Gastroesophageal sphincter (tissue), 4 donors: ENCODE data around the gene EZH1. TPM values are rescaled to one million over a fixed set of nuclear protein-coding genes. Genes with fewer than 3 reads are reported as not detected.

Experiments
- ATAC-seq: fragments of 150-250 bp; one replicate; pipeline ENCODE4 v1.9.1; 2016; ENCODE audit warnings: mild to moderate bottlenecking, moderate library complexity
- H3K27ac ChIP-seq, 4 donors: fragments of 200-600 bp; sonication (generic) in 3 of 4; 1 replicate in 3 of 4; 2 replicates in 1 of 4; pipeline ENCODE4 v1.5.1; 2016 to 2019
- H3K27me3 ChIP-seq: fragments of 200-600 bp; sonication (generic); one replicate; pipeline ENCODE4 v1.5.1; 2019
- H3K36me3 ChIP-seq, 2 donors: fragments of 200-600 bp; sonication (generic); one replicate each; pipeline ENCODE4 v1.5.1; 2019; ENCODE audit warnings: control low read depth in 1 of 2
- H3K4me1 ChIP-seq, 3 donors: fragments of 200-600 bp; sonication (generic); 1 replicate in 2 of 3; 2 replicates in 1 of 3; pipeline ENCODE4 v1.5.1; 2016 to 2019; ENCODE audit warnings: control low read depth in 2 of 3
- H3K4me3 ChIP-seq, 2 donors: fragments of 200-600 bp; sonication (generic); one replicate each; pipeline ENCODE4 v1.5.1; 2019; ENCODE audit warnings: mild to moderate bottlenecking in 1 of 2, moderate library complexity in 1 of 2
- H3K9me3 ChIP-seq, 3 donors: fragments of 200-600 bp; sonication (generic); one replicate each; pipeline ENCODE4 v1.5.1; 2017 to 2019; ENCODE audit warnings: control low read depth in 2 of 3
- CTCF ChIP-seq, 4 experiments: fragments of 200-600 bp in 2 of 4; fragments of 450-650 bp in 2 of 4; sonication (generic) in 1 of 4; IDR thresholded peaks; one replicate each; pipeline ENCODE4 v1.5.1; 2017 to 2019; ENCODE audit warnings: antibody characterized with exemption in 4 of 4, mild to moderate bottlenecking in 2 of 4, moderate library complexity in 2 of 4
- EP300 ChIP-seq: sonication (generic); formaldehyde crosslinking; IDR thresholded peaks from one replicate; pipeline ENCODE4 v1.6.1; 2017; ENCODE audit warnings: antibody characterized with exemption, mild to moderate bottlenecking
- POLR2A ChIP-seq, 2 donors: fragments of 450-650 bp; IDR thresholded peaks; one replicate each; pipeline ENCODE4 v1.6.1; 2017; ENCODE audit warnings: antibody characterized with exemption in 2 of 2, mild to moderate bottlenecking in 2 of 2, moderate library complexity in 1 of 2
- POLR2AphosphoS5 ChIP-seq: sonication (generic); formaldehyde crosslinking; IDR thresholded peaks from one replicate; pipeline ENCODE4 v1.6.1; 2017; ENCODE audit warnings: antibody characterized with exemption
- WGBS, 2 donors: methylation state at CpG; one replicate each; pipeline ENCODE4 v1.1.5; 2018; ENCODE audit warnings: low coverage in 1 of 2; 5-methylcytosine and 5-hydroxymethylcytosine counted together
- total RNA-seq, 4 donors: library from RNA; depleted of rRNA; stranded (reverse); fragments of >200 nt; gene quantifications; one replicate each; pipeline ENCODE4 v1.1.0, GENCODE V29; 2016

EZH1 gene
- total RNA-seq, 4 donors from 2014 or later, result 57.2 to 90.4 (median 59.7) TPM

- Histone ChIP-seq H3K4me3 (no peak overlapping the region), H3K36me3 (peaks cover 0 to 98% of the 10 kb centered on the region in 2 donors), H3K27ac (no peak overlapping the region), H3K9me3 (no peaks in the 10 kb centered on the region), H3K4me1 (peaks cover 0 to 15% (median 3%) of the 10 kb centered on the region in 3 donors), H3K27me3 (no peaks in the 10 kb centered on the region)
- TF ChIP-seq POLR2A (IDR thresholded peaks at IDR 0.05) (no peak), CTCF (IDR thresholded peaks at IDR 0.05) (no peak), EP300 (no peak), POLR2AphosphoS5 (no peak)
- WGBS, 2 donors, result 89 to 91% methylated on average over 5 to 6 of the region's 19 CpGs
- no peak for ATAC-seq
These were observed 47.6 kb downstream of the EZH1 start for GRCh38 chr17:42697108-42697811.

- Histone ChIP-seq H3K9me3 (no peaks in the 10 kb centered on the region), H3K36me3 (peaks cover 0 to 98% of the 10 kb centered on the region in 2 donors), H3K27ac (no peak overlapping the region), H3K4me1 (peaks cover 0 to 15% (median 3%) of the 10 kb centered on the region in 3 donors), H3K27me3 (no peaks in the 10 kb centered on the region), H3K4me3 (no peak overlapping the region)
- ATAC-seq, result no peak
- no peak for TF ChIP-seq POLR2AphosphoS5
- TF ChIP-seq POLR2A (IDR thresholded peaks at IDR 0.05), result no peak
- TF ChIP-seq CTCF (IDR thresholded peaks at IDR 0.05), result no peak
- TF ChIP-seq EP300, result no peak
- WGBS, 2 donors, result 85 to 89% methylated on average over 7 to 13 of the region's 20 CpGs
These were observed 49.3 kb downstream of the EZH1 start for GRCh38 chr17:42695500-42695899.

GRCh38 chr17:42694524-42694923, 50.3 kb downstream of the EZH1 start:
- H3K27ac ChIP-seq, result no peak overlapping the region
- TF ChIP-seq CTCF (IDR thresholded peaks at IDR 0.05), result no peak
- no peak for TF ChIP-seq EP300
- TF ChIP-seq POLR2A (IDR thresholded peaks at IDR 0.05), result no peak
- TF ChIP-seq POLR2AphosphoS5, result no peak
- peaks cover 0 to 11% (median 3%) of the 10 kb centered on the region in 3 donors for H3K4me1 ChIP-seq
- H3K27me3 ChIP-seq, result no peaks in the 10 kb centered on the region
- no peaks in the 10 kb centered on the region for H3K9me3 ChIP-seq
- H3K36me3 ChIP-seq, result peaks cover 0 to 98% of the 10 kb centered on the region in 2 donors
- no peak for ATAC-seq
- WGBS, 2 donors, result 81 to 82% methylated on average over 3 of the region's 3 CpGs
- H3K4me3 ChIP-seq, result no peak overlapping the region

- Histone ChIP-seq H3K27ac (no peak overlapping the region), H3K9me3 (no peaks in the 10 kb centered on the region), H3K4me1 (no peaks in the 10 kb centered on the region), H3K27me3 (no peaks in the 10 kb centered on the region), H3K4me3 (no peak overlapping the region), H3K36me3 (peaks cover 0 to 100% of the 10 kb centered on the region in 2 donors)
- WGBS, 2 donors, result 66 to 88% methylated on average over 3 to 7 of the region's 11 CpGs
- no peak for ATAC-seq
- TF ChIP-seq POLR2A (IDR thresholded peaks at IDR 0.05) (no peak), CTCF (IDR thresholded peaks at IDR 0.05) (no peak), EP300 (no peak), POLR2AphosphoS5 (no peak)
These were observed 52.4 kb downstream of the EZH1 start for GRCh38 chr17:42692489-42692888.

- no peaks in the 10 kb centered on the region for H3K9me3 ChIP-seq
- ATAC-seq, result no peak
- no peak overlapping the region for H3K4me3 ChIP-seq
- H3K27me3 ChIP-seq, result no peaks in the 10 kb centered on the region
- WGBS, 2 donors, result 60 to 100% methylated on average over 1 to 5 of the region's 12 CpGs
- no peaks in the 10 kb centered on the region for H3K4me1 ChIP-seq
- TF ChIP-seq POLR2A (IDR thresholded peaks at IDR 0.05) (no peak), EP300 (no peak), POLR2AphosphoS5 (no peak), CTCF (IDR thresholded peaks at IDR 0.05) (no peak)
- no peak overlapping the region for H3K27ac ChIP-seq
- H3K36me3 ChIP-seq, result peaks cover 0 to 100% of the 10 kb centered on the region in 2 donors
These were observed 53.8 kb downstream of the EZH1 start for GRCh38 chr17:42691021-42691545.
